CD14-positive monocyte (primary cell): ENCODE measurements around the gene CEP131. TPM values are rescaled to one million over a fixed set of nuclear protein-coding genes. Genes with fewer than 3 reads are reported as not detected.

ENCODE experiments used
- DNase-seq, 3 donors: peaks; one replicate each; pipeline ENCODE4 v3.0.0-alpha.2; 2011 to 2022
- H2AFZ ChIP-seq: 2 replicates; pipeline ENCODE4 v1.6.0; 2012; ENCODE audit warnings: mild to moderate bottlenecking, low read depth, low read length, inconsistent platforms; ENCODE audit not compliant: insufficient read depth, poor library complexity, severe bottlenecking
- H3K27ac ChIP-seq, 2 donors: 1 replicate in 1 of 2; 2 replicates in 1 of 2; pipeline ENCODE4 v1.5.1; 2012 to 2013; ENCODE audit warnings: low read length in 2 of 2, control low read depth in 1 of 2, inconsistent platforms in 1 of 2, low read depth in 1 of 2, mild to moderate bottlenecking in 1 of 2
- H3K27me3 ChIP-seq, 2 donors: one replicate each; pipeline versions ENCODE4 v1.6.0 to v1.6.1; 2011 to 2013; ENCODE audit warnings: low read length in 2 of 2; ENCODE audit not compliant: control insufficient read depth in 2 of 2, insufficient read depth in 2 of 2
- H3K36me3 ChIP-seq, 2 donors: replicated peaks in 1 of 2; 1 replicate in 1 of 2; 2 replicates in 1 of 2; pipeline versions ENCODE4 v1.5.1 to v1.6.1; 2012 to 2013; ENCODE audit warnings: low read length in 2 of 2, control low read depth in 1 of 2, inconsistent platforms in 1 of 2, mild to moderate bottlenecking in 1 of 2; ENCODE audit not compliant: insufficient read depth in 2 of 2, control insufficient read depth in 1 of 2
- H3K4me1 ChIP-seq, 2 donors: 1 replicate in 1 of 2; 2 replicates in 1 of 2; pipeline versions ENCODE4 v1.5.1 to v1.6.1; 2012 to 2013; ENCODE audit warnings: low read length in 2 of 2, control low read depth in 1 of 2, inconsistent platforms in 1 of 2, mild to moderate bottlenecking in 1 of 2, moderate library complexity in 1 of 2; ENCODE audit not compliant: insufficient read depth in 2 of 2, control insufficient read depth in 1 of 2
- H3K4me2 ChIP-seq: replicated peaks from 2 replicates; pipeline ENCODE3; 2012; ENCODE audit warnings: low read length, moderate library complexity, mild to moderate bottlenecking; ENCODE audit not compliant: poor library complexity, severe bottlenecking; ENCODE audit errors: extremely low read depth
- H3K4me3 ChIP-seq, 3 experiments: fragments of 200-600 bp in 1 of 3; sonication (generic) in 1 of 3; replicated peaks in 1 of 3; 1 replicate in 2 of 3; 2 replicates in 1 of 3; pipeline ENCODE4 v1.5.1; 2011 to 2013; ENCODE audit warnings: low read length in 3 of 3, mild to moderate bottlenecking in 3 of 3, control low read depth in 2 of 3, low read depth in 2 of 3, inconsistent platforms in 1 of 3, moderate library complexity in 1 of 3
- H3K79me2 ChIP-seq: 2 replicates; pipeline ENCODE4 v1.6.0; 2012; ENCODE audit warnings: mild to moderate bottlenecking, control low read depth, inconsistent platforms, low read length, moderate library complexity; ENCODE audit not compliant: insufficient read depth
- H3K9ac ChIP-seq: 2 replicates; pipeline ENCODE4 v1.6.0; 2017; ENCODE audit warnings: low read length, mild to moderate bottlenecking; ENCODE audit not compliant: insufficient read depth, poor library complexity, severe bottlenecking
- H3K9me3 ChIP-seq, 2 donors: replicated peaks in 1 of 2; 1 replicate in 1 of 2; 2 replicates in 1 of 2; pipeline versions ENCODE4 v1.5.1 to v1.6.1; 2012 to 2013; ENCODE audit warnings: low read length in 2 of 2, control low read depth in 1 of 2; ENCODE audit not compliant: control insufficient read depth in 1 of 2, insufficient read depth in 1 of 2
- H4K20me1 ChIP-seq: 2 replicates; pipeline ENCODE4 v1.6.0; 2012; ENCODE audit warnings: mild to moderate bottlenecking, low read length, control low read depth, moderate library complexity; ENCODE audit not compliant: insufficient read depth
- H3K27ac Mint-ChIP-seq, 7 donors: one replicate each; pipeline ENCODE4 v1.8.0; 2020; ENCODE audit warnings: mild to moderate bottlenecking in 7 of 7, mixed read lengths in 7 of 7, moderate library complexity in 6 of 7, inconsistent platforms in 2 of 7
- H3K27me3 Mint-ChIP-seq, 3 donors: one replicate each; pipeline ENCODE4 v1.8.0; 2021 to 2022; ENCODE audit warnings: low read depth in 3 of 3, mild to moderate bottlenecking in 3 of 3, mixed read lengths in 3 of 3, moderate library complexity in 3 of 3, inconsistent platforms in 1 of 3
- H3K36me3 Mint-ChIP-seq, 2 donors: one replicate each; pipeline ENCODE4 v1.8.0; 2020; ENCODE audit warnings: mixed read lengths in 2 of 2, inconsistent platforms in 1 of 2, mild to moderate bottlenecking in 1 of 2
- H3K4me1 Mint-ChIP-seq: one replicate; pipeline ENCODE4 v1.8.0; 2020; ENCODE audit warnings: mild to moderate bottlenecking, mixed read lengths
- H3K4me3 Mint-ChIP-seq, 2 donors: one replicate each; pipeline ENCODE4 v1.8.0; 2020; ENCODE audit warnings: mild to moderate bottlenecking in 2 of 2, mixed read lengths in 2 of 2, moderate library complexity in 1 of 2
- H3K9me3 Mint-ChIP-seq, 7 donors: one replicate each; pipeline ENCODE4 v1.8.0; 2020 to 2022; ENCODE audit warnings: mixed read lengths in 7 of 7, mild to moderate bottlenecking in 6 of 7, moderate library complexity in 6 of 7, inconsistent platforms in 2 of 7
- CTCF ChIP-seq: fragments of 200-600 bp; IDR thresholded peaks from one replicate; pipeline ENCODE4 v1.8.0; 2022; ENCODE audit warnings: antibody characterized with exemption, mild to moderate bottlenecking
- WGBS: methylation state at CpG from one replicate; pipeline ENCODE4 v1.1.5; 2013; ENCODE audit warnings: missing lambda C conversion rate; ENCODE audit not compliant: insufficient coverage; 5-methylcytosine and 5-hydroxymethylcytosine counted together
- intact Hi-C, 2 donors: fragments of 100-400 bp; cut with micrococcal nuclease; formaldehyde crosslinking; loops; one replicate each; pipeline versions ENCODE4 v1.15.0 to v1.15.1; 2023
- polyA plus RNA-seq, 3 donors: library from polyadenylated mRNA; depleted of rRNA in 1 of 3; unstranded in 2 of 3; stranded (reverse) in 1 of 3; fragments of 300-500 nt in 2 of 3; fragments of >200 nt in 1 of 3; fragmentation: Illumina TruSeq in 2 of 3; gene quantifications; 1 replicate in 2 of 3; 2 replicates in 1 of 3; pipeline ENCODE4 v1.2.3, GENCODE V29; 2012 to 2021

CEP131 gene
- polyA plus RNA-seq, 3 donors: 0.69 to 9.7 (median 1.0) TPM

DNA sequence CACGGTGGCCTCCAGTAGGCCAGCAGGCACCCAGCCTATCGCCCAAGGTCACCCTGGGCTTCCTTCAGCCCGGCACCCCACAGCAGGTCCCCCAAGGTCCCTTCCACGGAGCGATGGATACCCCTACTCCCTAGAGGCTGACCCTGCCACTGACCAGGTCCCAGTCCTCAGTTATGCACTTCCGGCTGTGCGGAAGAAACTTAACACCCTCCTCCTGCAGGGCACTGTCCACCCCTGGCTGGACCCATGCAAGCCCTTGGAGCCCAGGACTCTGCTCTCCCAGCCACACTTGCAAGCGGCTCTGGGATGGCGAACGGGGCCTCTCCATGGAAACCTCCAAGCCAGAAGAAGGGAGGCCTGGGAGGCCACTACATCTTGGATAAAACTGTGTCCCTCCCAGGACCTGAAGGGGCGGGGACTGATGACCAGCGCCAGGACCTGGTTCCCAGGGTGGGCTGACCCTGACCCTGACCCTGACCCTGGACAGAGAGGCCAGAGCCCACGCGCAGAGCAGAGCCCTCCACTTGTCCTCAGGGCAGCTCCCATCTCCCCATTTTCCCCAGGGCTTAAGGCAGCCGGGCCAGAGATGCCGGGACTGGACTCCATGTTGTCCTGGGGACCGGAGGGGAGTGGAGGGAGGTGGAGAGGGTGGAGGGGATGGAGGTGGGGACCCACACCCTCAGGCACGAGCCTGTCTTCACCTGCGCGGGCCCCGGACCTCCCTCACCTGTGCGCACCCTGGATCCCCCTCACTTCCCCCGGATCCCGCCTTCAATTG, 734 bp downstream of the CEP131 start:
- peak overlapping the region; percentile 58 to 65 for H3K4me3 Mint-ChIP-seq
- Histone ChIP-seq H3K4me3 (peak overlapping the region; percentile 43 to 86 (median 48)), H3K4me1 (peaks cover 22 to 31% of the 10 kb centered on the region in 2 donors), H3K4me2 (peak overlapping the region; percentile 99), H3K79me2 (peaks cover 4% of the 10 kb centered on the region), H4K20me1 (no peaks in the 10 kb centered on the region), H3K36me3 (peaks cover 4 to 5% of the 10 kb centered on the region in 2 donors), H3K27ac (peak overlapping the region in 1 of 2 donors; percentile 76), H2AFZ (peak overlapping the region; percentile 92), H3K9me3 (no peaks in the 10 kb centered on the region), H3K9ac (peak overlapping the region; percentile 76), H3K27me3 (no peaks in the 10 kb centered on the region)
- WGBS: 58% methylated on average over 14 of the region's 24 CpGs
- H3K27ac Mint-ChIP-seq: peak overlapping the region in 1 of 7 donors; percentile 5
- H3K27me3 Mint-ChIP-seq: peaks cover 0 to 5% (median 3%) of the 10 kb centered on the region in 3 donors
- no peak for DNase-seq
- no peak for TF ChIP-seq CTCF
- H3K4me1 Mint-ChIP-seq: peaks cover 22% of the 10 kb centered on the region
- intact Hi-C loops: loop anchor here (2.0 to 10.0 kb wide), 3 partner anchors 17 to 187 kb away; partner anchors contain the start of genes BAIAP2 (in 1 of the 2), NDUFAF8 (in 1 of the 2) and TEPSIN (in 1 of the 2)
- H3K36me3 Mint-ChIP-seq: peaks cover 10 to 21% of the 10 kb centered on the region in 2 donors
- H3K9me3 Mint-ChIP-seq: no peaks in the 10 kb centered on the region

DNA sequence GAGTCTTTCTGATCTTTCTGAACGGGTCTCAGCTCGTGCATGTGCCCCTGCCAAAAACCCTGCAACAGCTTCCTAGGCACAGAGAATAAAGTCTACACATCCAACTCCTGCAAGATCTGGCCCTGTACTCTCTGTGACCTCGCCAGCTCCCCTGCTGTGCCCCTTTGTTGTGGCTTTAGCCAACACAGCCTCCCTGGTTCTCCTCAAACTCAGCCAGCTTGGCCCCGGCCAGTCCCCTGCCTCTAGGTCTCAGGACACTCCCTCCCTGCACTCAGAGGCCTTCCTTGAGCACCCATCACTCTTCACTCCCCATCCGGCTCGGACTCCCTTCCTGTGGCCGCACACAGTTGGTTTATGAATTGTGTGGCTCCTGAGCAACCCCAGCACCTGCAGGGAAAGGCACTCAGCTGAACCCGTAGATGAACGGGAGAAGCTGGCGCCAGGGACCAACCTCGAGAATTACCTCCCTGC, 1.4 kb downstream of the CEP131 start:
- no peak for DNase-seq
- Histone ChIP-seq H4K20me1 (no peaks in the 10 kb centered on the region), H3K9me3 (no peaks in the 10 kb centered on the region), H3K9ac (no peak overlapping the region), H3K79me2 (peaks cover 4% of the 10 kb centered on the region), H3K4me2 (no peak overlapping the region), H3K27me3 (no peaks in the 10 kb centered on the region), H3K4me1 (peaks cover 21 to 29% of the 10 kb centered on the region in 2 donors), H3K36me3 (peaks cover 4 to 5% of the 10 kb centered on the region in 2 donors), H3K27ac (no peak overlapping the region), H3K4me3 (no peak overlapping the region), H2AFZ (no peak overlapping the region)
- no peak for TF ChIP-seq CTCF
- Mint-ChIP-seq H3K27me3 (peaks cover 0 to 5% (median 3%) of the 10 kb centered on the region in 3 donors), H3K4me3 (no peak overlapping the region), H3K4me1 (peaks cover 21% of the 10 kb centered on the region), H3K36me3 (peaks cover 13 to 26% of the 10 kb centered on the region in 2 donors), H3K9me3 (no peaks in the 10 kb centered on the region), H3K27ac (peak overlapping the region in 2 of 7 donors; percentile 35 to 36)
- 97% methylated on average over 10 of the region's 11 CpGs for WGBS
- intact Hi-C loops: loop anchor here in 1 of 2 donors (5.0 to 10.0 kb wide), 2 partner anchors 79 to 187 kb away; partner anchors contain the start of gene BAIAP2
